GM23248 (cell line): Measurements from ENCODE around the gene ZNF267.

ENCODE experiments used
- EZH2 ChIP-seq: fragments of 200-600 bp; sonication (generic); IDR thresholded peaks from 2 replicates; pipeline ENCODE4 v1.6.1; 2018; ENCODE audit warnings: antibody characterized with exemption, mild to moderate bottlenecking; ENCODE audit not compliant: insufficient read depth, poor library complexity, severe bottlenecking
- EZH2phosphoT487 ChIP-seq: fragments of 200-600 bp; sonication (generic); IDR thresholded peaks from 2 replicates; pipeline ENCODE4 v1.6.1; 2018; ENCODE audit warnings: antibody characterized with exemption, moderate library complexity, mild to moderate bottlenecking, low read depth; ENCODE audit not compliant: insufficient read depth

DNA sequence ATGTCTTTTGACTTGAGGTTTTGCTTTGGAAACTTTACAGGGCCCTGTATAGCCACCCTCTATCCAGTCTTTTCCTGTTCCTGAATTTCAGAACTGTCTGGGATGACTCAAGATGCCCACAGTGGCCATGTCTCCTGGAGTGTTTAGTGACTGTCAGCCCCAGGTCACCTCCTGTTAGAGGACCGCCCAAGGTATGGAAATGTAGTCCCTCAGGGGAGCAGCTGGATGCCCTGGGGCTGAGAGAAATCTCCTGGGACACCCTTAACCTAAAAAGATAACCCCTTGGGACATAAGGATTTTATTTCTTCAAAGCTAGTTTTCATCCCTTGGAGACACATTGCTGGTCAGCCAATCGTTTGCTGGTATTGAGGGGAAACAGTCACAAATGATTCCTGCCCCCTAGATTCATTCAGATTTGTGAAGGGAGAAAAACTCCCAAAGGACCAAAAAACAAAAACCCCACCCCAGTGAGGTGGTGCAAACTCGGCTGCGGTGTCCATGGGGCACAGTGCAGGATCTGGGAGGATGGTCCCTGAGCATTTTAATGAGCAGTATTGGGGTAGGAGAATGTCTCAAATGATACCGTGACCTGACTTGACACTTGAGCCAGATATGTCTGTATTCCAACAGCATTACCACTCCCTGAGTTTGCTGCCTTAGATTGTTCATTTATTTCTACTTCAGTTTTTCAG, 1.7 kb downstream of the ZNF267 start:
- TF ChIP-seq EZH2 (no peak), EZH2phosphoT487 (no peak)
